Mucosa of descending colon (tissue), 3 donors: ENCODE data around the gene DGKE. TPM values are rescaled to one million over a fixed set of nuclear protein-coding genes. Genes with fewer than 3 reads are reported as not detected.
A peak's percentile ranks its signal among the peaks of the same experiment; 100 is the strongest.

ENCODE experiments used
- ATAC-seq: fragments of 200-7000 bp; cut with Tn5 transposase; one replicate; pipeline ENCODE4 v1.9.1; 2020; ENCODE audit warnings: mild to moderate bottlenecking, moderate library complexity
- DNase-seq, 3 donors: peaks; one replicate each; pipeline ENCODE4 v3.0.0-alpha.2; 2020
- H3K36me3 ChIP-seq: fragments of 200-600 bp; one replicate; pipeline ENCODE4 v1.8.0; 2021; ENCODE audit warnings: low read depth, mild to moderate bottlenecking
- H3K4me1 ChIP-seq: fragments of 200-600 bp; one replicate; pipeline ENCODE4 v1.8.0; 2021; ENCODE audit warnings: low read depth, mild to moderate bottlenecking
- H3K4me3 ChIP-seq: fragments of 200-600 bp; one replicate; pipeline ENCODE4 v1.8.0; 2021; ENCODE audit warnings: mild to moderate bottlenecking
- H3K9me3 ChIP-seq: fragments of 200-600 bp; one replicate; pipeline ENCODE4 v1.8.0; 2021; ENCODE audit warnings: mild to moderate bottlenecking
- intact Hi-C, 2 donors: fragments of 100-400 bp; cut with DNase I in 1 of 2; cut with micrococcal nuclease in 1 of 2; formaldehyde crosslinking; loops; one replicate each; pipeline versions ENCODE4 v1.11.0 to v1.11.1; 2022; cut with DNase I, micrococcal nuclease
- long read RNA-seq, 2 donors: library from polyadenylated mRNA; unstranded; transcript quantifications; one replicate each; pipeline ENCODE4 v2.0.0, GENCODE V29; 2019 to 2021
- total RNA-seq, 3 donors: library from RNA; stranded (reverse); fragmentation: NEBNext Ultra II Directional in 2 of 3; extraction: Animal tissue kit (Norgen Biotek cat#: 25700) in 2 of 3; gene quantifications; one replicate each; pipeline versions ENCODE4 v1.2.1 to v1.2.4, GENCODE V29; 2021 to 2023
- TF ChIP-seq, protein P1 (sequence below): fragments of 200-600 bp; IDR thresholded peaks from one replicate; pipeline ENCODE4 v1.8.0; 2022; ENCODE audit warnings: antibody characterized with exemption, mild to moderate bottlenecking
- donor health status: DM: no; HTN: no; CAD: no; lungs with moderate emphysema.
- donor health status: DM: no; HTN: no; CAD: no.
- donor health status: DM: no; HTN: yes; CAD: no.

Gene DGKE
- total RNA-seq = 10 to 100 TPM in 1 of 3 donors, 1 to 10 TPM in 2; 5.8 to 22.2 (median 9.8) TPM
- long read RNA-seq, donor 1, full-length matches to known transcripts = 4 of 14 reads
- long read RNA-seq, donor 1, partial matches to known transcripts = 5 of 14 reads
- long read RNA-seq, donor 1, other reads (novel, unspliced or antisense) = 5 of 14 reads
- long read RNA-seq, donor 2, partial matches to known transcripts = 0 of 1 reads
- long read RNA-seq, donor 2, other reads (novel, unspliced or antisense) = 0 of 1 reads

DNA sequence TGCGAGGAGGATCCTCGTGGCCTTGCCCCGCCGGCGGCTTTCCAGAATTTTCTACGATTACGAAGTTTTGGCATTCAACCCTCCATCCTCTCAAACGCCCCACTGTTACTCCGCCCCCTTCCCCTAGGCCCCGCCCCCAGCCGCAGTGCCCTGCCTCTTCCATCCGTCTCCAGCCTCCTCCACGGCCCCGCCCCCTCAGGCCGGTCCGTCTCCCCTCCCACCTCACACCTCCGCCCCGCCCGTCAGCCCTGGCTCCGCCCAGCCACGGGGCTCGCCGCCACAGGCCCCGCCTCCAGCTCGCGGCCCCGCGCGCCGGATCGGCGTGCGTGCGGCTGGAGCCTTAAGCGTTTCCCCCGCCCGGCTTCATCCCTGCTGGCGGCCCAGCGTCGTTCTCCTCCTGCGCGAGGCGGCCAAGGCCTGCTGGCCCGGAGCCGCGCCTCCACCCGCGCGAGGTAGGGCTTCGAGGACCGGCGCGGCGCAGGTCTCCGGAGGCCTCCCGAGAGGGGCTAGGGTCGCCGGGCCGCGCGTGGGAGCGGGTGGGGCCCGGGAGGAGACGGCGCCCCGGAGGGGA is at the start of gene DGKE, which contains the start of gene C17orf67:
Gene DGKE (plus strand): TSS at position 343 of the 571 bp plus-strand sequence. CDS start 645 bp downstream, outside the sequence.
Gene C17orf67 (minus strand): TSS at position 112 of the 571 bp plus-strand sequence. CDS start 18,110 bp downstream, outside the sequence.
- Histone ChIP-seq H3K4me3 (peak within 1 kb of the TSS; percentile 56), H3K9me3 (no peaks in the 10 kb centered on the region), H3K36me3 (no peaks in the 10 kb centered on the region), H3K4me1 (peaks cover 23% of the 10 kb centered on the region)
- ATAC-seq (peak; percentile 96), DNase-seq (peak; percentile 99 to 100 (median 99))
- intact Hi-C loops = no loop called here
- TF ChIP-seq, protein P1, sequence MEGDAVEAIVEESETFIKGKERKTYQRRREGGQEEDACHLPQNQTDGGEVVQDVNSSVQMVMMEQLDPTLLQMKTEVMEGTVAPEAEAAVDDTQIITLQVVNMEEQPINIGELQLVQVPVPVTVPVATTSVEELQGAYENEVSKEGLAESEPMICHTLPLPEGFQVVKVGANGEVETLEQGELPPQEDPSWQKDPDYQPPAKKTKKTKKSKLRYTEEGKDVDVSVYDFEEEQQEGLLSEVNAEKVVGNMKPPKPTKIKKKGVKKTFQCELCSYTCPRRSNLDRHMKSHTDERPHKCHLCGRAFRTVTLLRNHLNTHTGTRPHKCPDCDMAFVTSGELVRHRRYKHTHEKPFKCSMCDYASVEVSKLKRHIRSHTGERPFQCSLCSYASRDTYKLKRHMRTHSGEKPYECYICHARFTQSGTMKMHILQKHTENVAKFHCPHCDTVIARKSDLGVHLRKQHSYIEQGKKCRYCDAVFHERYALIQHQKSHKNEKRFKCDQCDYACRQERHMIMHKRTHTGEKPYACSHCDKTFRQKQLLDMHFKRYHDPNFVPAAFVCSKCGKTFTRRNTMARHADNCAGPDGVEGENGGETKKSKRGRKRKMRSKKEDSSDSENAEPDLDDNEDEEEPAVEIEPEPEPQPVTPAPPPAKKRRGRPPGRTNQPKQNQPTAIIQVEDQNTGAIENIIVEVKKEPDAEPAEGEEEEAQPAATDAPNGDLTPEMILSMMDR = no peak

DNA sequence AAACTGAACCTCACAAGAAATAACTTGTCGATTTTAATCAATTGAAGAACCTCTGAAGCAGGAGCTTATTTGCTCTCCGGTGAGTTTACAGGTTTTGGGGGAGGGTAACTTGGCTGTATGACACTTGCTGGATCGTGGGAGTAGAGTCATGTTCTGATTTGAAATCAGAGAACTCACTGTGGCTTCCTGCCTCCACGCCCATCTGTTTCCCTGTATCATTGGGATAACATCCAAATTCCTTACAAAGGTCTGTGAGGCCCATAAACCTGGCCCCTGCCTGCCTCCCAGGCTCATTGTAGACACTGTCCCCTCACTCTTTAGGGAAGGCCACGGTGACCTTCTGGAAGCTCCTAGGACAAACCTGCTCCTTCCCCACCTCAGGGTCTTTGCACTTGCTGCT is 48.5 kb upstream of the DGKE start:
- intact Hi-C loops = no loop called here
- Histone ChIP-seq H3K4me1 (peaks cover 1% of the 10 kb centered on the region), H3K9me3 (no peaks in the 10 kb centered on the region), H3K36me3 (no peaks in the 10 kb centered on the region), H3K4me3 (no peak overlapping the region)
- ATAC-seq (peak; percentile 15), DNase-seq (no peak)
- TF ChIP-seq, protein P1 = no peak

DNA sequence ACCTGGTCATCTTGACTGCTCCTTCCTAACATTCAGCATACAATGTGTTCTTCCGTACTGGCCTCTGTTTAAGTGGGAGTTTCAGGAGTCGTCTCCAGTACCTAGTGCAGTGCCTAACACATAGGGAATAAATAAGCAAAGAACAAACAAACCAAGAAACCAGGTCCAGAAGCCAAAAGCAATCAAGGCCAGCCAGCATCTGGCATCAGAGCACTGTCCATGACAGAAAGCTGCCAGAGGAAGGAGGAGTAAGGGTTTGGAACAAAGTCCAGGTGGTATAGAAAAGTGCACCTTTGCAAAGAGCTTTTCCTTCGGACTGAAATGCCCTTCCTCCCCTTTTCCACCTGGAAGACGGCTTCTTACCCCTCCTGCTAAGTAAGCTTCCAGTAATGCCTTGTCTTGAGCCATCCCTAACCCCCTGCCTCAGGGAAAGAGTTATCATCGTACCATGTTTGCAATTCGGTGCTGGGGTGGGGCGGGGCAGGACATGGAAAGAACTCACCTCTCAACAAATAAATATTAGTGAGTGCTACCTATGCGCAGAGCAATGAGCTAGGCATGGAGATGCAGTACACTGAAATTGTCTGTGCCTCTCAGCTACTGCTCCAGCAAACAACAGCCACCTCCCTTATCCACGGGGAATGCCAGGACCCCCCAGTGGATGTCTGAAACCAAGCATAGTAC is 47.8 kb upstream of the DGKE start:
- intact Hi-C loops = no loop called here
- peak; percentile 68 for ATAC-seq
- no peaks in the 10 kb centered on the region for H3K9me3 ChIP-seq
- H3K4me1 ChIP-seq = no peaks in the 10 kb centered on the region
- DNase-seq = no peak
- no peaks in the 10 kb centered on the region for H3K36me3 ChIP-seq
- TF ChIP-seq, protein P1 = no peak
- H3K4me3 ChIP-seq = no peak overlapping the region

DNA sequence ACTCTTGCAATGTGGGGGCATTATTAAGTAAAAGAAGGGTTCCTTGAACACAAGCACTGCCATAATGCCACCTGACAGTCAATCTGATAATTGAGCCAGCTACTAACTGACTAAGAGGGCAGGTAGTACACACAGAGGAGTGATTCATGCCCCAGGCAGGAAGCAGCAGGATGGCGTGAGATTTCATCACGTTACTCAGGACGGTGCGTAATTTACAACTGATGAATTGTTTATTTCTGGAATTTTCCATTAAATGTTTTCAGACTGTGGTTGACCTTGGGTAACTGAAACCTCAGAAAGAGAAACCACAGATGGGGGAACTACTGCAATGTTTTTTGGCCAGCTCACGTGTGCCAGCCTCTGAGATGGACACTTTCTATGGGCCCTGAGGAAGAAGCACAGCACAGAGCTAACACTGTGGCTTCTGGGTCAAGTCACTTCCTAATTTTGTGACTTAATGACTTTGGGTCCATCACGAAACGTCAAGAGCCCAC is 46.9 kb upstream of the DGKE start:
- Histone ChIP-seq H3K4me3 (no peak overlapping the region), H3K4me1 (no peaks in the 10 kb centered on the region), H3K9me3 (no peaks in the 10 kb centered on the region), H3K36me3 (no peaks in the 10 kb centered on the region)
- DNase-seq = no peak
- TF ChIP-seq, protein P1 = no peak
- intact Hi-C loops = no loop called here
- peak; percentile 93 for ATAC-seq

DNA sequence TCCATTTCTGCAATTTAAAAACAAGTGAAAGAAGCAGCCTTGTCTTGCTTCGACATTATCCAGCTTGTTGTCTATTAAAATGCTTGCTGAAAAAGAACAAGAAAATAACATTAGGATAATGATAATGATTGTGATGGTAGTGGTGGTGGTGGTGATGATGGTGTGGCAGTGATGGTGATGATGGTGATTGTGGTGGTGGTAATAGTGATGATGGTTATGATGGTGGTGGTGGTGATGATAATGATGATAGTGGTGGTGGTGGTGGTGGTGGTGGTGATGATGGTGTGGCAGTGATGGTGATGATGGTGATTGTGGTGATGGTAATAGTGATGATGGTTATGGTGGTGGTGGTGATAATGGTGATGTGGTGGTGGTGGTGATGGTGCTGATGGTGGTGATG is 41.7 kb upstream of the DGKE start:
- Histone ChIP-seq H3K4me3 (no peak overlapping the region), H3K9me3 (no peaks in the 10 kb centered on the region), H3K4me1 (peaks cover 5% of the 10 kb centered on the region), H3K36me3 (no peaks in the 10 kb centered on the region)
- intact Hi-C loops = no loop called here
- TF ChIP-seq, protein P1 = no peak
- no peak for ATAC-seq
- DNase-seq = no peak
